Stimulated activated CD4-positive, alpha-beta T cell treated with anti-CD3 and anti-CD28 coated beads, TNF-alpha, amount 100 ng/mL, for 48 hours (primary cell): ENCODE results near the gene RNF224.

Source experiments
- DNase-seq, 3 donors: peaks; one replicate each; pipeline ENCODE4 v3.0.0-alpha.2; 2020; ENCODE audit warnings: low read depth in 3 of 3

RNF224 gene

DNA sequence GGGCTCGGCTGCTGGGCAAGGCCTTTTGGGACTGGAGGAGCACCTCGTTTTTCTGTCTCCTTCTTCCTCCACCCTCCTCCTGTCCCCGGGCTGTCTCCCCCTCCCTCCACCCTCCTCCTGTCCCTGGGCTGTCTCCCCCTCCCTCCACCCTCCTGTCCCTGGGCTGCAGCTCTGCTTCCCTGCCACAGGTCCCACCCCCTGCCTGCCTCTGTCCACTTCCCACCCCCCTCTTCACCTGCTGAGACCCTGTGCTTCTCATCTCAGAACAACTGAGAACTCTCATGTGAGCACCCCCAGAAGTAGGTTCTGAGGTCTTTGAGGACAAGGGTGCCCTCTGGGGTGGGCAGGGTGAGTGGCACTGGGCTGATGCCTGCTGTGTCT is 44.4 kb downstream of the RNF224 start:
- no peak for DNase-seq

DNA sequence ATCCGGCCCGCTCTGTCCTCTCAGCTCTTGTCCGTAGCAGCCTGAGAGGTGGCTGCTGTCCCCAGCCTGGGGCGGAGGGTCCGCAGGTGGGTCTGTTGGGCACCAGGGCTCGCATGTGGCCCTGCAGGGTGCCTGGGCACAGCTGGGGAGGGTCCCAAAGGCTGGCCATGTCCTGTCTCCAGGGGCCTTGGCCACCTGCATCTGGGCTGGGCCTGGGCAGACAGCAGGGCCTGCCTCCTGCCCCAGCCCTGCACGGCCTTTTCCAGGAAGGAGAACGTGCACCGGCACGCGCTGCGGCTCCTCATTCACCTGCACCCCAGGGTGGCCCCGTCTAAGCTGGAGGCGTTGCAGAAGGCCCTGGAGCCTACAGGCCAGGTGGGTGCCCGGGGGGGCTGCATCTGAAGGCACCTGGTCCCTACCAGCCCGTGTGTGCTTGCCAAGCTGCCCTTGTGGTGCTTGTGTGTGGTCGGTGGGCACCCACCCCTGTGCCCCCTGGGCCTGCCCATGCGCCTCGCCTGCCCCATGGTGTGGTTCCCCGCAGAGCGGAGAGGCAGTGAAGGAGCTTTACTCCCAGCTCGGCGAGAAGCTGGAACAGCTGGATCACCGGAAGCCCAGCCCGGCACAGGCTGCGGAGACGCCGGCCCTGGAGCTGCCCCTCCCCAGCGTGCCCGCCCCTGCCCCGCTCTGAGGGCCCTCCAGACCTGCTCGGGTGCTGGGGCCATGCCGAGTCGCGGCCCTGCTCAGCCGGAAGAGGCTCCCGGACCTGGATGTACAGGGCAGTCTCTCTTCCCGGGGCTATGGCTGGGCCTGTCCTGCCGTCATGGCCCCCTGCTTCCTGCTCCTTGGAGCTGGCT is 45.2 kb downstream of the RNF224 start:
- DNase-seq = no peak

DNA sequence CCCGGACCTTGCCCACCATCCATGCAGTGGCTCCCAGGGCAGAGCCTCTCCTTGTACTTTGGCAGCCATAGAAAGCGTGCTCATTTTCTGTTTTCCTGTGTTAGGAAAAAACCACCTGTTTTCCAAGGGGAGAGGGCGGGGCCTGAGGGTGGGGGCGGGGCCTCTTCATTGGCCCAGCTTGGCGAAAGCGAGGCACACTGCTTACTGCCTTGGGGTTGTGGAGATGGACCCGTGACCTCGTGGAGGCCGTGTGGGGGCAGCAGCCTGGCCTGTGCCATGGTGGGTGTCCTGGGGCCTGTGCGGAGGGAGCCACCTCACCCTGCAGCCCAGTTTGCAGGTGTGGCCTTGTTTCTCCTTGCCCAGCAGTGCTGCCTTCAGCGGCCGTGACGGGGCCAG is 45.8 kb downstream of the RNF224 start:
- no peak for DNase-seq

DNA sequence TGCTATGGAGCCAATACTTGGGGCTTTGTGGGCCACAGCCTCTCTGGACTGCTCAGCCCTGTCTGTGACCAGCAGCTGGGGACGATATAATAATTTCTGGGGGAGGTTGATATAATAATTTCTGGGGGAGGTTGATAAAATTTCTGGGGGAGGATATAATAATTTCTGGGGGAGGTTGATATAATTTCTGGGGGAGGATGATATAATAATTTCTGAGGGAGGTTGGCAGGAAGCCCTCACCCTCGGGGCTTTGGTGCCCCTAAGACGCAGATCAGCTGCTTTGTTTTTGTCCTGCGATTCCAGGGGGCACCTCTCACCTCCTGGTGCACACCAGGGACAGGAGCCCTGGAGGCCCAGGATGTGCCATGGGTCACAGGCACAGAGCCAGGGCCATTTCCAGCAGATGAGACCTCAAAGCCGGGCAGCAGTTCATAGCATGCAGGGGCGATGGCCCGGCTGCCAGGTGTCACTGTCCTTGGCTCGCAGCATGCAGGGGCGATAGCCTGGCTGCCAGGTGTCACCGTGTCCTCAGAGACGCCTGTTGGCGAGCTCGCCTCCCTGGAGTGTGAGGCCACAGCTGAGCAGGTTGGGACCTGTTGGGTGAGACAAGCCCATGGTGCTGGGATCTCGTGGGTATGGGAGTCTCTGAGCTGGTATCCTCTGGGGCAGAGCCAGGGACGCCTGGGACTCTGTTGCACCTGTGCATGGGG is 46.5 kb downstream of the RNF224 start:
- DNase-seq = no peak

DNA sequence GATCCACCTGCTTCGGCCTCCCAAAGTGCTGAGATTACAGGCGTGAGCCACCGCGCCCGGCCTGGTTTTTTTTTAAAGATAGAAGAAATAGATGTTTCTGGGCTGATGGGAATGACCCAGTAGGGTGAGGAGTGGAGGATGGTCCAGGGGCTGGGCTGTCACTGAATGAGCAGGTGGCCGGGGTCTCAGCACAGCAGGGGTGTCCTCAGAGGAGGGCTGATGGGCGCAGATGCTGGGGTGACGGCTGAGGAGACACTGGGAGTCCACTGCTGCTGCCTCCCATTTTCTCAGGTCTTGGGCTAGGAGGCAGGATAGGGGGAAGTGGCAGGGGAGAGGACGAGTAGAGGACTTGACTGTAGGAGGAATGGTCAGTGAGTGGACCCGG is 47.9 kb downstream of the RNF224 start:
- DNase-seq = no peak

DNA sequence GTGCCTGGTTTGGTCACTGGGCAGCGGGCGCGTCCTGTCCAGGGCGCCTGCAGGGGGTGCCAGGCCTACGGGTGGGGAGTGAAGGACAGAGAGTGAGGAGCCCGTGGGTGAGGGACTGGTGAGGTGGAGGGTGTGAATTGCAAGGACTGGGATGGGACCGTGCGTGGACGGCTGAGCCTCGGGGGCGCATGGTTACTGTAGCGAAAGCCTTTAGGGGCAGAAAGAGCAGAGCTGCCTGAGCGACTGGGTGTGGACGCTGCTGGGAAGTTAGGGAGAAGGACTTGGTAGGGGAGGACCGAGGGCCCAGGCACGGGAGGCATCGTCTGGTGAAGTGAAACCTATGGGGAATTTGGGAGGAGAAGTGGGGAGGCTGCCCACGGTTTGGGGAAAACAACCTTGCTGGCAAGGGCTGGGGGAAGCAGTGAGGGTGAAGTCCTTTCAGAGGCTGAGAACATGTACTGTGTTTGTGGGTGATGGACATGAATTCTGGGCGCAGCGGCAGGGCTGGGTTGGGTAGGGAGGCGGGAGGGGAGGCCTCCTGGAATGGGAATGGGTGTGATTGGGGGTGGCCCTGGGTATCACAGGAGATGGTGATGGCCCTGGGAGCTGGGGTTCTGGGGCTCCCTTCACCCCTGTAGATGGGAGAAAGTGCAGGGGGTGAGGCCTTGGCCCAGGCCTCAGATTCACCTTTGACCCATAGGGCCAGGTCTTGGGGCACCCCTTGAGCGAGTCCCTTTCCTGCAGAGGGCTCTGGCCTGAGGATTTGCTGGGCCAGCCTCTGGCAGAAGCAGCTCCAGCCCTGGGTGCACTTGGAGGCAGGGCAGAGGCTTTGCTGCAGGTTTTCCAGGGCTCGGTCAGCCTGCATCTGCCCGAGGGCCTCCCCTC is 48.5 kb downstream of the RNF224 start:
- no peak for DNase-seq

DNA sequence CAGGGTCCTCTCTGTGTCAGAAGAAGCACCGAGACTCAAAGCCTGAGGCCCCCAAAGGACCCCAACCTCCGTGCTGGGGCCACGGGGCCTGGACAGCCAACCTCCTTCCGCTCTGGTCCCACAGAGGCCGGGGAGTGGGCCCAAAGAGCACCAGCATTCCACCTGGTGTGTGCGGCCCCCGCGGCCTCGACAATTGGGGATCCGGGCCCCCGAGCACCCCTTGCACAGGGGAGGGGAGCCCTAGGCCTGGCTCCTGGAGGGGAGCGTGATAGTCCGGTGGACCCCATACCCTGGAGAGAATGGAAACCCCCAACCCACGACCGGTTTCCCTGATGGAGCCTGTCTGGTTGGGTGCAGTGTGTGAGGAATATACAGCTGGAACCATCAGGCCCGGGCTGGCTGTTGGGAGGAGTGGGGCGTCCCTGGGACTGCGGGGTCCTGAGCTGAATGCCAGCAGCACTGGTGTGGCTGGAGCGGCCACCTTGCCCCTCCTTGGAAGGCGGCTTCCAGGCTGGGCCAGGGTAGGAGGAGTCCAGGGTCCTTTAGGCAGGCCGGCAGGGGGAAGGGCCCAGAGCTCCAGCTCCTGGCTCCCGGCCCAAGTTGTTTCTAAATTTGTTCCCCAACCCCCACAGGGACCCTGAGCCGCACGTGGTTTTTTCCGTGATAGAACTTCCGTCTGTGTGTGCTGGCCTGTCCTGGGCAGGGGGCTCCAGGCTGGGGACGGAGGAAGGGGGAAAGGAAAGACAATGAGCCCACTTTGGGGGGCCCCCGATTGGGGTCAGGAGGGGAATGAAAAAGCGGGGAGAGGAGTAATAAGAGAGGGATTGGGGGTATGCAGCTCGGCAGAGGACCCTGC is 49.4 kb downstream of the RNF224 start:
- no peak for DNase-seq

DNA sequence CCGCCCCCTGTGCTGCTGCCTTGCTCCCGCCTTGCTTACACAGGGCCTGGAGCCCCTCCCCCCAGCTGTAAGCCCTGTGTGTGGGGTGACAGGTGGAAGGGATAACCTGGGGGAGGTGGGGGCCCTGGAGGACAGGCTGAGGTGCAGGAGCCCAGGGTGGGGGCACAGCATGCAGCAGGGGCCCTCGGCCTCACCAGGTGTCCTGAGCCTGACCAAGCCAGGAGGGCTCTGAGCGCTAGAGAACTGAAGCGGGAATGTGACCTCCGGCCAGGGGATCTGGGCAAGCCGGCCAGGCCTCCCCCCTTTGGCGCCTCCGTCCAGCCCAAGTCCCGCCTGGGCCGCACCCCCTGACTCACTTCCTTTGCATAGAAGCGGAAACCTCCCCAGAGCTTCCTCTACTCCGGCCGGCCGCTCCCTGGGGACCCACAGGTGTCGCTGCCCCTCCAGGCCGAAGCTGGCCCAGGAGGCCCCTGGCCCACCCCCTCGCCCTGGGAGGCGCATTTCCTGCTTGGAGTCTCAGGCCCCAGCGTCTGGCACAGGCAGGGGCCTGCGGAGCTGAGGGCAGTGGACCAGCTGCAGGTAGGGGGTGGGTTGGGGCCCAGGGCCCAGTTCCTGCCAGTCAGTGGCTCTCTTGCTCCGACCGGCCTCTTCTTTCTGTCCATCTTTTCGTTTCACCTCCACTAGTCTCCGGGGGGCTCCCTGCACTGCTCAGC is 50.2 kb downstream of the RNF224 start, which contains the start of gene TOR4A:
Gene TOR4A (plus strand): TSS at position 398 of the 713 bp plus-strand sequence. CDS start 964 bp downstream, outside the sequence.
- DNase-seq = no peak

DNA sequence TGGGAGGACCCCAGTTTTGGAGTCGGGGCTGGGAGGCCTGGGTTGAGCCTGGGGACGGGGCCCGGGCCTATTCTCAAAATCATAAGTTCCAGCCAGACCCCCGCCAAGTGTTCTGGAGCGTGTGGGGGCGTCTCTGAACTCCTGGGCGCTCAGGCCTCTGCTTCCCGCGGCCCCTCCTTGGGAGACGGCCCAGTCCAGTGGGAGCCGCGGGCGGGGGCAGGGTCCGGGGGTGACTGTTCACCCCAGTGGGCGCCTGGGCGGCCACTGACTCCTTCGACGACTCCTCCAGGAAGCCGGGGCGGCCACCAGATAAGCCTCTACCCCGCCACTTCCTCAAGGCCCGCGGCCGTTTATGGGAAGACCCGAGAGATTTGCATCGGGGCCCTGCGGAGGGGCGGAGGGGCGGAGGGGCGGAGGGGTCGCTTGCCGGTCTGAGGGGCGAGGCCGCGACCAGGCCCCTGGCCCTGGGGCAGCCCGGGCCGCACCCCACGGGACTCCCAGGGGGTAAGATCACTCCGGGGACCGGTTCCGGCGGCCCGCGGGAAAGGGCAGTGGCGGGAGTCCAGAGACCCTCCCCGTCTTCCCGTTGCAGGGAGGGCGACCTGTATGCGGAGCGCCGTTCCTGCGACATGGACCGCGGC is 50.9 kb downstream of the RNF224 start:
- DNase-seq = no peak
